Suprapubic skin (tissue), 3 donors: ENCODE results near the gene RUNX1.

ENCODE experiments used
- CTCF ChIP-seq, 2 donors: fragments of 200-600 bp in 1 of 2; fragments of 450-650 bp in 1 of 2; sonication (generic) in 1 of 2; IDR thresholded peaks; one replicate each; pipeline ENCODE4 v1.5.1; 2016 to 2019; ENCODE audit warnings: antibody characterized with exemption in 2 of 2, mild to moderate bottlenecking in 1 of 2, moderate library complexity in 1 of 2
- EP300 ChIP-seq: sonication (generic); formaldehyde crosslinking; IDR thresholded peaks from one replicate; pipeline ENCODE4 v1.6.1; 2017; ENCODE audit warnings: antibody characterized with exemption
- POLR2A ChIP-seq, 2 donors: fragments of 450-650 bp; IDR thresholded peaks; one replicate each; pipeline ENCODE4 v1.6.1; 2017; ENCODE audit warnings: antibody characterized with exemption in 2 of 2, mild to moderate bottlenecking in 2 of 2, moderate library complexity in 2 of 2

GRCh38 chr21:34843562-34843961, 205.5 kb downstream of the RUNX1 start:
- TF ChIP-seq CTCF (IDR thresholded peaks at IDR 0.05): no peak
- TF ChIP-seq EP300: no peak
- TF ChIP-seq POLR2A (IDR thresholded peaks at IDR 0.05): no peak
